HAP-1 (cell line): ENCODE data around the gene PCDHGC4.

Experiments used
- DNase-seq, 2 experiments: peaks; one replicate each; pipeline ENCODE4 v3.0.0-alpha.2; 2016 to 2020; ENCODE audit warnings: low spot score in 2 of 2
- H3K27me3 ChIP-seq: fragments of 250-450 bp; sonication (Bioruptor Pico); 2 replicates; pipeline ENCODE4 v1.5.1; 2020; ENCODE audit warnings: low read depth, mild to moderate bottlenecking, moderate library complexity
- H3K36me3 ChIP-seq: fragments of 250-450 bp; sonication (Bioruptor Pico); replicated peaks from 2 replicates; pipeline ENCODE4 v1.5.1; 2020; ENCODE audit warnings: mild to moderate bottlenecking
- H3K4me1 ChIP-seq: fragments of 250-450 bp; sonication (Bioruptor Pico); 2 replicates; pipeline ENCODE4 v1.5.1; 2020; ENCODE audit warnings: mild to moderate bottlenecking
- H3K4me3 ChIP-seq: fragments of 250-450 bp; sonication (Bioruptor Pico); 2 replicates; pipeline ENCODE4 v1.5.1; 2020; ENCODE audit warnings: mild to moderate bottlenecking, moderate library complexity
- H3K9me3 ChIP-seq: fragments of 250-450 bp; sonication (Bioruptor Pico); 2 replicates; pipeline ENCODE4 v1.5.1; 2020; ENCODE audit warnings: mild to moderate bottlenecking, moderate library complexity
- in situ Hi-C: fragments of 300-500 bp; cut with MboI; formaldehyde crosslinking; loops from 3 replicates; pipeline ENCODE4 v1.14.3; 2020; ENCODE audit warnings: low sequenced_read_pairs, inconsistent platforms, mixed read lengths

PCDHGC4 gene

GRCh38 chr5:141534492-141535213 lies 49.8 kb downstream of the PCDHGC4 start:
- H3K9me3 ChIP-seq = no peaks in the 10 kb centered on the region
- H3K27me3 ChIP-seq = no peaks in the 10 kb centered on the region
- in situ Hi-C loops = no loop called here
- DNase-seq = no peak
- H3K4me1 ChIP-seq = no peaks in the 10 kb centered on the region
- no peak overlapping the region for H3K4me3 ChIP-seq
- peaks cover 32% of the 10 kb centered on the region for H3K36me3 ChIP-seq
